Myocyte (in vitro differentiated cells): ENCODE measurements around the gene LY9. TPM values are rescaled to one million over a fixed set of nuclear protein-coding genes. Genes with fewer than 3 reads are reported as not detected.

ENCODE experiments used
- DNase-seq: peaks from one replicate; pipeline ENCODE4 v3.0.0-alpha.2; 2012; ENCODE audit warnings: low read depth
- total RNA-seq: library from RNA; depleted of rRNA; stranded (reverse); fragments of >200 nt; gene quantifications from 2 replicates; pipeline ENCODE4 v1.2.3, GENCODE V29; 2014

The LY9 gene
- total RNA-seq, 1 donor from 2014 or later = not detected

- DNase-seq = no peak
These were observed 6.0 kb downstream of the LY9 start for GRCh38 chr1:160801836-160802580.

- DNase-seq = no peak
These were observed 10.2 kb downstream of the LY9 start for GRCh38 chr1:160806109-160806665.

GRCh38 chr1:160806784-160807183, 10.8 kb downstream of the LY9 start:
- no peak for DNase-seq

- no peak for DNase-seq
These were observed 11.3 kb downstream of the LY9 start for GRCh38 chr1:160807247-160807646.

GRCh38 chr1:160807738-160808137, 11.8 kb downstream of the LY9 start:
- DNase-seq = no peak

- no peak for DNase-seq
These were observed 12.3 kb downstream of the LY9 start for GRCh38 chr1:160808289-160808688.

- DNase-seq = no peak
These were observed 14.5 kb downstream of the LY9 start for GRCh38 chr1:160810486-160810885.

- DNase-seq = no peak
These were observed 15.2 kb downstream of the LY9 start for GRCh38 chr1:160811147-160811546.

- DNase-seq = no peak
These were observed 17.2 kb downstream of the LY9 start for GRCh38 chr1:160813215-160813614.

GRCh38 chr1:160814316-160814715, 18.3 kb downstream of the LY9 start:
- DNase-seq = no peak

- DNase-seq = no peak
These were observed 18.9 kb downstream of the LY9 start for GRCh38 chr1:160814856-160815255.

- no peak for DNase-seq
These were observed 22.4 kb downstream of the LY9 start for GRCh38 chr1:160818207-160818937.

GRCh38 chr1:160819186-160819585, 23.2 kb downstream of the LY9 start:
- no peak for DNase-seq

GRCh38 chr1:160821627-160822026, 25.7 kb downstream of the LY9 start:
- DNase-seq = no peak

- DNase-seq = no peak
These were observed 27.3 kb downstream of the LY9 start for GRCh38 chr1:160823296-160823695.

- peak; percentile 9 for DNase-seq
These were observed 30.6 kb downstream of the LY9 start for GRCh38 chr1:160826546-160826945.

- no peak for DNase-seq
These were observed 31.4 kb downstream of the LY9 start for GRCh38 chr1:160827418-160827817.

GRCh38 chr1:160829766-160830165, 33.8 kb downstream of the LY9 start:
- no peak for DNase-seq

- peak; percentile 48 for DNase-seq
These were observed 34.6 kb downstream of the LY9 start for GRCh38 chr1:160830321-160831153.

GRCh38 chr1:160834945-160835565, 39.1 kb downstream of the LY9 start:
- peak; percentile 45 for DNase-seq

GRCh38 chr1:160835751-160836150, 39.8 kb downstream of the LY9 start:
- no peak for DNase-seq
